ENCODE data around the gene RNASE8.

GRCh38 chr14:21090940-21091663 is 33.5 kb downstream of the RNASE8 start:
- no peak for TF ChIP-seq CTCF (IDR thresholded peaks at IDR 0.05 in 4 of 5, conservative IDR thresholded peaks at IDR 0.05 in 1 of 5)
- no peak for TF ChIP-seq POLR2A (IDR thresholded peaks at IDR 0.05)
